Esophagus muscularis mucosa (tissue), 4 donors: ENCODE measurements around the gene SPOUT1. TPM values are rescaled to one million over a fixed set of nuclear protein-coding genes. Genes with fewer than 3 reads are reported as not detected.
"Not testable (repeated sequence)": the region's sequence is repeated elsewhere in the genome, so short reads cannot be mapped to it uniquely, and the experiment has no call there.

Source experiments
- DNase-seq: peaks from one replicate; pipeline ENCODE4 v3.0.0-alpha.2; 2017; ENCODE audit errors: extremely low spot score
- H3K27ac ChIP-seq, 4 donors: fragments of 200-600 bp; sonication (generic); replicated peaks in 1 of 4; 1 replicate in 3 of 4; 2 replicates in 1 of 4; pipeline ENCODE4 v1.5.1; 2016 to 2019; ENCODE audit warnings: mild to moderate bottlenecking in 1 of 4
- H3K27me3 ChIP-seq, 4 donors: fragments of 200-600 bp; sonication (generic); one replicate each; pipeline versions ENCODE4 v1.5.1 to v1.6.0; 2016 to 2019
- H3K36me3 ChIP-seq, 4 donors: fragments of 200-600 bp; sonication (generic); one replicate each; pipeline ENCODE4 v1.5.1; 2016 to 2019
- H3K4me1 ChIP-seq, 4 donors: fragments of 200-600 bp; sonication (generic); one replicate each; pipeline ENCODE4 v1.5.1; 2016 to 2019
- H3K4me3 ChIP-seq, 4 donors: fragments of 200-600 bp; sonication (generic); 1 replicate in 2 of 4; 2 replicates in 2 of 4; pipeline ENCODE4 v1.5.1; 2016 to 2019; ENCODE audit warnings: mild to moderate bottlenecking in 4 of 4, moderate library complexity in 1 of 4
- H3K9me3 ChIP-seq, 4 donors: fragments of 200-600 bp; sonication (generic); 1 replicate in 3 of 4; 2 replicates in 1 of 4; pipeline ENCODE4 v1.5.1; 2016 to 2019
- CTCF ChIP-seq, 3 experiments: fragments of 200-600 bp in 2 of 3; fragments of 450-650 bp in 1 of 3; sonication (generic) in 2 of 3; IDR thresholded peaks; one replicate each; pipeline ENCODE4 v1.5.1; 2017 to 2019; ENCODE audit warnings: antibody characterized with exemption in 3 of 3, mild to moderate bottlenecking in 2 of 3, moderate library complexity in 1 of 3
- EP300 ChIP-seq: sonication (generic); formaldehyde crosslinking; IDR thresholded peaks from one replicate; pipeline ENCODE4 v1.6.1; 2017; ENCODE audit warnings: antibody characterized with exemption
- POLR2A ChIP-seq: fragments of 450-650 bp; IDR thresholded peaks from one replicate; pipeline ENCODE4 v1.6.1; 2017; ENCODE audit warnings: antibody characterized with exemption, moderate library complexity, mild to moderate bottlenecking, low read depth
- POLR2AphosphoS5 ChIP-seq, 2 donors: sonication (generic); formaldehyde crosslinking; IDR thresholded peaks; one replicate each; pipeline ENCODE4 v1.6.1; 2017; ENCODE audit warnings: antibody characterized with exemption in 2 of 2
- WGBS: methylation state at CpG from one replicate; pipeline ENCODE4 v1.1.5; 2018; 5-methylcytosine and 5-hydroxymethylcytosine counted together
- intact Hi-C: fragments of 100-400 bp; cut with DNase I; formaldehyde crosslinking; loops from one replicate; pipeline ENCODE4 v1.15.1; 2023
- total RNA-seq, 4 donors: library from RNA; depleted of rRNA; stranded (reverse); fragments of >200 nt; gene quantifications; one replicate each; pipeline versions ENCODE4 v1.1.0 to v1.2.1, GENCODE V29; 2016

Gene SPOUT1, protein sequence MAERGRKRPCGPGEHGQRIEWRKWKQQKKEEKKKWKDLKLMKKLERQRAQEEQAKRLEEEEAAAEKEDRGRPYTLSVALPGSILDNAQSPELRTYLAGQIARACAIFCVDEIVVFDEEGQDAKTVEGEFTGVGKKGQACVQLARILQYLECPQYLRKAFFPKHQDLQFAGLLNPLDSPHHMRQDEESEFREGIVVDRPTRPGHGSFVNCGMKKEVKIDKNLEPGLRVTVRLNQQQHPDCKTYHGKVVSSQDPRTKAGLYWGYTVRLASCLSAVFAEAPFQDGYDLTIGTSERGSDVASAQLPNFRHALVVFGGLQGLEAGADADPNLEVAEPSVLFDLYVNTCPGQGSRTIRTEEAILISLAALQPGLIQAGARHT
- 10 to 100 TPM; 15.3 to 36.5 (median 19.8) TPM for total RNA-seq

- Histone ChIP-seq H3K4me3 (peak within 1 kb of the TSS; percentile 75 to 95 (median 82)), H3K9me3 (no peaks in the 10 kb centered on the region), H3K27me3 (no peaks in the 10 kb centered on the region), H3K36me3 (peaks cover 10 to 46% (median 29%) of the 10 kb centered on the region in 4 donors), H3K27ac (peak within 1 kb of the TSS; percentile 60 to 91 (median 80)), H3K4me1 (peaks cover 14 to 23% (median 21%) of the 10 kb centered on the region in 4 donors)
- 3% methylated on average over 9 of the region's 56 CpGs for WGBS
- no peak for TF ChIP-seq POLR2A
- peak; percentile 72 to 82 for TF ChIP-seq POLR2AphosphoS5 (IDR thresholded peaks at IDR 0.05)
- DNase-seq = peak; percentile 99
- intact Hi-C loops = no loop called here
Observed at GRCh38 chr9:128829477-128830251, at the start of gene SPOUT1. TSS of gene SPOUT1 (minus strand) at chr9:128829794. CDS start at chr9:128829780, 14 bp downstream.

- no peaks in the 10 kb centered on the region for H3K9me3 ChIP-seq
- intact Hi-C loops = no loop called here
- no peaks in the 10 kb centered on the region for H3K36me3 ChIP-seq
- peaks cover 10 to 26% (median 21%) of the 10 kb centered on the region in 4 donors for H3K4me1 ChIP-seq
- WGBS = 78% methylated on average over 4 of the region's 5 CpGs
- no peak for TF ChIP-seq EP300
- TF ChIP-seq POLR2AphosphoS5 (IDR thresholded peaks at IDR 0.05) = no peak
- TF ChIP-seq POLR2A = no peak
- TF ChIP-seq CTCF (IDR thresholded peaks at IDR 0.05) = no peak
- DNase-seq = no peak
- H3K27me3 ChIP-seq = no peaks in the 10 kb centered on the region
- no peak overlapping the region for H3K4me3 ChIP-seq
- no peak overlapping the region for H3K27ac ChIP-seq
Observed at GRCh38 chr9:128877852-128878251, 48.3 kb upstream of the SPOUT1 start.

- H3K9me3 ChIP-seq, DNase-seq, H3K27ac ChIP-seq, H3K4me3 ChIP-seq, H3K4me1 ChIP-seq, intact Hi-C loops, H3K27me3 ChIP-seq: not testable (repeated sequence)
- peaks cover 0 to 19% (median 4%) of the 10 kb centered on the region in 4 donors for H3K36me3 ChIP-seq
- whole genome bisulfite sequencing = 95% methylated on average over 7 of the region's 7 CpGs
Observed at GRCh38 chr9:128870941-128871265, 41.3 kb upstream of the SPOUT1 start.

- intact Hi-C loops = no loop called here
- H3K9me3 ChIP-seq = no peaks in the 10 kb centered on the region
- 82% methylated on average over 7 of the region's 7 CpGs for WGBS
- TF ChIP-seq POLR2AphosphoS5 (IDR thresholded peaks at IDR 0.05) (no peak), CTCF (IDR thresholded peaks at IDR 0.05) (no peak), POLR2A (no peak), EP300 (no peak)
- H3K36me3 ChIP-seq = peaks cover 0 to 19% (median 4%) of the 10 kb centered on the region in 4 donors
- H3K4me3 ChIP-seq = no peak overlapping the region
- no peaks in the 10 kb centered on the region for H3K4me1 ChIP-seq
- DNase-seq = no peak
- no peak overlapping the region for H3K27ac ChIP-seq
- H3K27me3 ChIP-seq = no peaks in the 10 kb centered on the region
Observed at GRCh38 chr9:128870128-128870940, 40.7 kb upstream of the SPOUT1 start.

GRCh38 chr9:128863647-128864046 is 34.1 kb upstream of the SPOUT1 start:
- WGBS = 51% methylated on average over 5 of the region's 10 CpGs
- TF ChIP-seq EP300 = no peak
- peak in 1 of 2 donors; percentile 30 for TF ChIP-seq POLR2AphosphoS5 (IDR thresholded peaks at IDR 0.05)
- TF ChIP-seq POLR2A = no peak
- peak; percentile 91 to 98 (median 98) for TF ChIP-seq CTCF (IDR thresholded peaks at IDR 0.05)
- H3K36me3 ChIP-seq = no peaks in the 10 kb centered on the region
- no peaks in the 10 kb centered on the region for H3K9me3 ChIP-seq
- peaks cover 0 to 7% (median 4%) of the 10 kb centered on the region in 4 donors for H3K4me1 ChIP-seq
- intact Hi-C loops = loop anchor here (1.0 kb wide), 1 partner anchor 65 kb away; no protein-coding TSS in a partner anchor
- no peak for DNase-seq
- H3K4me3 ChIP-seq = no peak overlapping the region
- H3K27me3 ChIP-seq = no peaks in the 10 kb centered on the region
- H3K27ac ChIP-seq = no peak overlapping the region
